Heart left ventricle (tissue), 13 donors: ENCODE measurements around the gene TSR1.

Experiments used
- POLR2A ChIP-seq, 2 donors: fragments of 450-650 bp; IDR thresholded peaks; one replicate each; pipeline ENCODE4 v1.6.1; 2017; ENCODE audit warnings: antibody characterized with exemption in 2 of 2, mild to moderate bottlenecking in 2 of 2, moderate library complexity in 2 of 2
- TF ChIP-seq, protein P1 (sequence below), 12 donors: fragments of 200-600 bp; sonication (generic) in 4 of 12; IDR thresholded peaks; one replicate each; pipeline versions ENCODE4 v1.5.0 to v1.8.0; 2018 to 2022; ENCODE audit warnings: antibody characterized with exemption in 12 of 12, mild to moderate bottlenecking in 5 of 12
- donor health status: ischemic (EF 13 %, LVEDD 7.1; RV severe dilation, severe dysfunction).
- donor health status: DM: no; HTN: yes; CAD: no.
- donor health status: DM: no; HTN: no; CAD: no.
- donor health status: ischemic (EF 25% LVEDD 6.9; RV normal size, moderate dysfunction).
- donor health status: ischemic (EF 25% LVEDD 5.7; RV mildly dilated, moderate dysfunction).
- donor health status: ischemic (EF 35%, LVEDD 5.7; RV mildly dilated, moderate dysfunction).
- donor health status: nonischemic (EF 11% LVEDD 7.7; RV severe dilation, severe dysfunction).
- donor health status: DM: yes; HTN: yes; CAD: no.
- donor health status: PGD.
- donor health status: ischemic (EF 29% LVEDD 5.4; RV normal size, mild dysfunction).
- donor health status: nonischemic (EF 23%, LVEDD 6.1; RV moderate dilation, normal function).

DNA sequence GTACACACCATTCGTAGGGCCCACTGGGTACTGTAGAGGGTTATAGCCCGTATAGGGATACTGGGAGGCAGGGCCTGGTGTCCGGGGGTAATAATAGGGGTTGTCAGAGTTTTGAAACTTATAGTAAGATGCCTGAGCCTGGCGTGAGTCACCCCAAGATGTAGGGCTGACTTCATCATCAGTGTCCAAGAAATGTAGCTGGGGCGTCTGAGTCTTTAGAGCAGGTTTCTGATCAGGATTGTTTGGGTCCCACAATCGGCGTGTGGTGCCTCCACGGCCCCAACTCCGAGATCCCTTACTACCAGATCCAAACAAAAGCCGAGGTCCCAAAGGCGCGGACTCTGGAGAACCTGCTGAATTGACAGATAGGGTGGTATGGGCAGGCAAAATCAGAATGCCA is 37.1 kb downstream of the TSR1 start:
- TF ChIP-seq, protein P1, sequence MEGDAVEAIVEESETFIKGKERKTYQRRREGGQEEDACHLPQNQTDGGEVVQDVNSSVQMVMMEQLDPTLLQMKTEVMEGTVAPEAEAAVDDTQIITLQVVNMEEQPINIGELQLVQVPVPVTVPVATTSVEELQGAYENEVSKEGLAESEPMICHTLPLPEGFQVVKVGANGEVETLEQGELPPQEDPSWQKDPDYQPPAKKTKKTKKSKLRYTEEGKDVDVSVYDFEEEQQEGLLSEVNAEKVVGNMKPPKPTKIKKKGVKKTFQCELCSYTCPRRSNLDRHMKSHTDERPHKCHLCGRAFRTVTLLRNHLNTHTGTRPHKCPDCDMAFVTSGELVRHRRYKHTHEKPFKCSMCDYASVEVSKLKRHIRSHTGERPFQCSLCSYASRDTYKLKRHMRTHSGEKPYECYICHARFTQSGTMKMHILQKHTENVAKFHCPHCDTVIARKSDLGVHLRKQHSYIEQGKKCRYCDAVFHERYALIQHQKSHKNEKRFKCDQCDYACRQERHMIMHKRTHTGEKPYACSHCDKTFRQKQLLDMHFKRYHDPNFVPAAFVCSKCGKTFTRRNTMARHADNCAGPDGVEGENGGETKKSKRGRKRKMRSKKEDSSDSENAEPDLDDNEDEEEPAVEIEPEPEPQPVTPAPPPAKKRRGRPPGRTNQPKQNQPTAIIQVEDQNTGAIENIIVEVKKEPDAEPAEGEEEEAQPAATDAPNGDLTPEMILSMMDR (IDR thresholded peaks at IDR 0.05) = no peak
- TF ChIP-seq POLR2A (IDR thresholded peaks at IDR 0.05) = no peak
